GM19099 (cell line): ENCODE data around the gene CDH12.

Experiments used
- POLR2A ChIP-seq: IDR thresholded peaks from 3 replicates; pipeline ENCODE4 v1.6.1; 2011; ENCODE audit warnings: low read depth; ENCODE audit not compliant: insufficient read length; ENCODE audit errors: extremely low read depth

The CDH12 gene

GRCh38 chr5:22352493-22352892 lies 500.7 kb downstream of the CDH12 start:
- no peak for TF ChIP-seq POLR2A

- no peak for TF ChIP-seq POLR2A
Observed at GRCh38 chr5:22351178-22351577, 502.0 kb downstream of the CDH12 start.

GRCh38 chr5:22348027-22348426 lies 505.1 kb downstream of the CDH12 start:
- no peak for TF ChIP-seq POLR2A

- TF ChIP-seq POLR2A, result no peak
Observed at GRCh38 chr5:22344000-22344399, 509.1 kb downstream of the CDH12 start.

DNA sequence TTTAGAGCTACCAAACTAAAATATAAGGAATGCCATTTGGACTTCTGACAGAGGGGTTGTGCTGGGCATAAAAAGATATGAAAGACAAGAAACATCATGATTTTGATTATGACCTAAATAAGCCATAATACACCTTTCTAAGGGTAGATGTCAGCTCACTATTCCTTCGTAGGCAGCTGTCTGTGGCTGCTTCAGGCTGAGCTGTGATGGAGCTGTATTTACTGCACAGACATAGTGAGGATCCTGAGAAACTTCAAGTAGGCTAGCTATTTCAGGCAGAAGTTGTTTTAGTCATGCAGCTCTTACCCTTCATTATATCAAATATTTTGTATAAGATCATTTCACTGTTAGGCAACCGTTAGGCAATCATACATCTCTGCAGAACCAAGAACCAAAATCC lies 511.7 kb downstream of the CDH12 start:
- TF ChIP-seq POLR2A, result no peak

- no peak for TF ChIP-seq POLR2A
Observed at GRCh38 chr5:22329683-22330082, 523.5 kb downstream of the CDH12 start.

GRCh38 chr5:22319798-22320197 lies 533.3 kb downstream of the CDH12 start:
- TF ChIP-seq POLR2A, result no peak

DNA sequence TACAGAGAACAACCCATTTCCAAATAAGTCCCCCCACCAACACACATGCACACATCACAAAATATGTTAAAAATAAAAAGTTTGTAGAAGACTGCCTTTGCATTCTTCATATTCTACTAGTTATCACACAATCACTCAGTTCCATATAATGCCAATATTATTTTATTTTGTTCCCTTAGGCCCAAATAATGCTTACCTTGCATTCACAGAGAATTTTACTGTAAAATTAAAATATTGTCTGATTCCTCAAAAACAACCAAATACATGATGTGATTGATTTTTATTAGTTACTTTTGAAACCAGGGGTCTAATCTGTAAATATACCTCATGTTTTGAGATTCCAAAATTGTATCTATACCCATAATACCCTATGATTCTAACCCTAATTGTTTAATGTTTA lies 536.9 kb downstream of the CDH12 start:
- no peak for TF ChIP-seq POLR2A

- no peak for TF ChIP-seq POLR2A
Observed at GRCh38 chr5:22314548-22314947, 538.6 kb downstream of the CDH12 start.

DNA sequence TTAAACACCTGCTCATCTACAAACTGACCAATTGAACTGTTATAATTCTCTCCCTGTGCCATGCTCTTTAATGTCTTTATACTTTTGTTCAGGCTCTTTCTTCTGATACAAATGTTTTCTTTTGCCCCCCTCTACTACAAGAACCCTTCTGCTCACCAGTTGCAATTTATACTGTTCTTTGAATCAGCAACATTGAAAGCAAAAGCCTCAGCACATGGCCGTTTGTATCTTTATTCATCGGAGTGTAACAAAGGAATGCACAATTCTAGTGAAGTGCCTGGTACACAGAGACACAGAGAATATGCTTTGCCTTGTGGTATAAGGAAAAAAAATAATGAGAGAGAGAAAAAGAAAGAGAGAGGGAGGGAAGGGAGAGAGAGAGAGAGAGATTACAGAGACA lies 547.1 kb downstream of the CDH12 start:
- no peak for TF ChIP-seq POLR2A

DNA sequence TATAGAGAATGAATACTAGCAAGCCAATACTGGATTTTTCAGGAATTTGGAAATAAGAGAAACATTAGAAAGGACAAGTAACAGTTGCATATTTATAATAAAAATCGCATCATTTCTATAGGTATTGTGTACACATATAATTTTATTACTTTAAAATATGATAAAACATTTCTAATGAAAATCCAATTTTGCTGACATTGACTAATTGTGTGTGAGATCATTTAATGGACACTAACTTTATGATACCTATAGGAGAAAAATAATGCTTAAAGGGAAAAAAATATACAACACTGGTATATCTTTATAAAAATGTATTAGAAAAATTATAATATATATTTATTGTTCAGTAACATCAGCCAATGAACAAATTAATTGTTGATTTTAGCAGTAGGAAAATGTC lies 557.3 kb downstream of the CDH12 start:
- TF ChIP-seq POLR2A, result no peak

GRCh38 chr5:22293147-22293546 lies 560.0 kb downstream of the CDH12 start:
- no peak for TF ChIP-seq POLR2A

GRCh38 chr5:22278164-22278563 lies 575.0 kb downstream of the CDH12 start:
- TF ChIP-seq POLR2A, result no peak

GRCh38 chr5:22277006-22277405 lies 576.1 kb downstream of the CDH12 start:
- no peak for TF ChIP-seq POLR2A

DNA sequence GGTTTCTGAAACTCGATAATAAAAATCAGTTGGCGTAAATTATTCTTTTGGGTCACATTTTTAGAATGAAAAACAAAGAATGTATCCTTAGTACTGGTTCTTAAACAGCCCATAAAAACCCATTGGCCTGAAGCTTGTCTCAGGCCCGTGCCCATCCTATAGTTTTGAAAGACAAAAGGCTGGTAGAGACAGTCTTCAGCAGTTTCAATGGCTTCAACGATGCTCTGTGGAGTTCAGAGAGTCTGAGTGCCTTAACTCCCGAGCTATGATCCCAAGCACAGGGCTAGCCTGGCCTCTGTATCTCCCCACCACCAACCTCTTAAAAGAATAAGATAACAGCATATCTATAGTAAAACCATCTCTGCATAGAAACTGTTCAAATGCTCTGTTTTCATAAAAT lies 595.0 kb downstream of the CDH12 start:
- no peak for TF ChIP-seq POLR2A

GRCh38 chr5:22250528-22250927 lies 602.6 kb downstream of the CDH12 start:
- no peak for TF ChIP-seq POLR2A

GRCh38 chr5:22249209-22249729 lies 603.9 kb downstream of the CDH12 start:
- TF ChIP-seq POLR2A, result no peak

DNA sequence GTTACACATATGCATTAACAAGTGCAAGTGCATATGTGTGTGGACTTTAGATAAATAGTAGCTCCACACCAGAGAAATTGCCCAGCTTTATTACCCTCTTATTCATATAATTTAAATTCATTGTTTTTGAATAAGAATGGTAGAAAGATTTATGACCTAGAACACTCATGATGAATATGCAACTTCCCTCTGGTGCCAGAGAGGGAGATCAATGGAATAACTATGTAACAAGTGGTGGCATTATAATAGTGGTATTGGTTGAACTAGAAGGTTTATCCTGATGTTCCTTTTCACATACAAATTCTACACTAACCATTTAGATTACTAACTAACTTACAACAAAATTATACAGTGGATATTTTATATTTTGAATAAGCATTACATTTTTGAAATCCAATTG lies 607.4 kb downstream of the CDH12 start:
- TF ChIP-seq POLR2A, result no peak

DNA sequence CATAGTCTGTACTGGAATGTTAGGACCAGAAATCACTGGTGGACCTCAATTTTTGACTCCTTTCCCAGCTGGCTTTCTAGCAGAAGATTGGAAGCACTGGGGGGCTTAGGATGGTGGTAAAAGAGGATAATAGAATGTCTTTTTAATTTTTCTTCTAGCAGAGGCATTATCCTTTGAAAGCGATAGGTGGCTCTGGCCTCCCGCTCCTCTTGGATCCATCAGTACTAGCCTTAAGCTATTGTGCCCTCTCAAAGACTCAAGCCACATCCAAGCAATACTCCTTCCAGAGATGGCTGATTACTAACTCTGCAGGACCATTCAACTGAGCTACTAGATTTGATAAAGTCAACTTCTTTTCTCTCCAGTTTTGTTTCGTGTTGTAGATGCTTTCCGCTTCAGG lies 610.6 kb downstream of the CDH12 start:
- no peak for TF ChIP-seq POLR2A

DNA sequence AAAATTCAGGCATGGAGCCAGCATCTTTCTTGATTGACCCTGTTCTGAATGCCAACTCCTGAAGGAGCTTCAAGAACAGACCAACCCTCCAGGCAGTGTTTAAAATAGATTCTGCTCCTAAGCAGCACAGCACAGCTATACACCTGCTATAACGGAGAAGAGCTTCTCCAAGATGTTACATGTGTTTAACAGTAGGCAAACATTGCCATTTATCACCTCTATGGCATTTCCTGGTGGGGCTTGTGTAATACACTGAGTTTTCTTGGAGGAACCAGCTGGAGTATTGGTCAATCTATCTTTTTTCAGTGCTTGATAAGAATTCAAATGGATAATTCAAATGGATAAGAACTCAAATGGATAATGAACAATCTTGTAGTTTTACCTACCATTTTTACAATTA lies 615.1 kb downstream of the CDH12 start:
- TF ChIP-seq POLR2A, result no peak
